Measurements from ENCODE around the gene PWP1.
"Not testable (repeated sequence)": the region's sequence is repeated elsewhere in the genome, so short reads cannot be mapped to it uniquely, and the experiment has no call there.

PWP1 gene

GRCh38 chr12:107668320-107669098 lies 17.1 kb upstream of the PWP1 start:
- DNase-seq = no peak

- no peak for DNase-seq
These were observed 15.7 kb upstream of the PWP1 start for GRCh38 chr12:107669946-107670345.

GRCh38 chr12:107670999-107671643 lies 14.5 kb upstream of the PWP1 start:
- no peak for DNase-seq

GRCh38 chr12:107677671-107678070 lies 7.9 kb upstream of the PWP1 start:
- DNase-seq = no peak

GRCh38 chr12:107679336-107679735 lies 6.3 kb upstream of the PWP1 start:
- no peak for DNase-seq

- DNase-seq = no peak
These were observed 4.2 kb upstream of the PWP1 start for GRCh38 chr12:107681455-107681835.

GRCh38 chr12:107681836-107682820 lies 3.5 kb upstream of the PWP1 start:
- DNase-seq = no peak

- DNase-seq = peak; percentile 63
These were observed 1.4 kb upstream of the PWP1 start for GRCh38 chr12:107684029-107684795.

- peak; percentile 81 for DNase-seq
These were observed 624 bp upstream of the PWP1 start for GRCh38 chr12:107684990-107685359.

GRCh38 chr12:107695772-107696171 lies 10.2 kb downstream of the PWP1 start:
- DNase-seq = not testable (repeated sequence)

- no peak for DNase-seq
These were observed 16.5 kb downstream of the PWP1 start for GRCh38 chr12:107702106-107702505.

- no peak for DNase-seq
These were observed 18.4 kb downstream of the PWP1 start for GRCh38 chr12:107704041-107704440.

- not testable (repeated sequence) for DNase-seq
These were observed 19.9 kb downstream of the PWP1 start for GRCh38 chr12:107705522-107705921.

- DNase-seq = no peak
These were observed 30.2 kb downstream of the PWP1 start for GRCh38 chr12:107715780-107716179.

- no peak for DNase-seq
These were observed 33.0 kb downstream of the PWP1 start for GRCh38 chr12:107718606-107719005.

GRCh38 chr12:107727327-107727726 lies 41.7 kb downstream of the PWP1 start:
- DNase-seq = not testable (repeated sequence)

- not testable (repeated sequence) for DNase-seq
These were observed 42.1 kb downstream of the PWP1 start for GRCh38 chr12:107727742-107728141.

GRCh38 chr12:107730618-107731341 lies 45.2 kb downstream of the PWP1 start:
- DNase-seq = no peak

GRCh38 chr12:107731366-107731765 lies 45.8 kb downstream of the PWP1 start:
- DNase-seq = no peak

- DNase-seq = no peak
These were observed 46.8 kb downstream of the PWP1 start for GRCh38 chr12:107732365-107732764.

- DNase-seq = no peak
These were observed 48.5 kb downstream of the PWP1 start for GRCh38 chr12:107734139-107734538.

GRCh38 chr12:107735763-107736162 lies 50.2 kb downstream of the PWP1 start:
- no peak for DNase-seq
